Stomach (tissue), 9 donors: ENCODE measurements around the gene TIGAR. TPM values are rescaled to one million over a fixed set of nuclear protein-coding genes. Genes with fewer than 3 reads are reported as not detected.
A peak's percentile ranks its signal among the peaks of the same experiment; 100 is the strongest.

Experiments used
- DNase-seq, 2 donors: peaks; one replicate each; pipeline versions ENCODE4 v3.0.0 to v3.0.0-alpha.2; 2013 to 2019
- H3K27ac ChIP-seq, 5 donors: fragments of 200-600 bp in 4 of 5; sonication (generic) in 4 of 5; one replicate each; pipeline ENCODE4 v1.5.1; 2013 to 2019; ENCODE audit warnings: mild to moderate bottlenecking in 1 of 5, moderate library complexity in 1 of 5
- H3K27me3 ChIP-seq, 3 donors: fragments of 200-600 bp; sonication (generic); one replicate each; pipeline ENCODE4 v1.5.1; 2017 to 2019; ENCODE audit warnings: mixed run types in 1 of 3
- H3K36me3 ChIP-seq, 4 donors: fragments of 200-600 bp; sonication (generic); 1 replicate in 3 of 4; 2 replicates in 1 of 4; pipeline ENCODE4 v1.5.1; 2016 to 2019
- H3K4me1 ChIP-seq, 4 donors: fragments of 200-600 bp; sonication (generic); one replicate each; pipeline ENCODE4 v1.5.1; 2016 to 2019
- H3K4me3 ChIP-seq, 4 donors: fragments of 200-600 bp; sonication (generic) in 3 of 4; one replicate each; pipeline ENCODE4 v1.5.1; 2016 to 2019; ENCODE audit warnings: mild to moderate bottlenecking in 1 of 4
- H3K9me3 ChIP-seq, 4 donors: fragments of 200-600 bp; sonication (generic); one replicate each; pipeline ENCODE4 v1.5.1; 2016 to 2019
- EP300 ChIP-seq: sonication (generic); formaldehyde crosslinking; IDR thresholded peaks from one replicate; pipeline ENCODE4 v1.6.1; 2017; ENCODE audit warnings: antibody characterized with exemption
- POLR2A ChIP-seq, 4 donors: fragments of 450-650 bp; IDR thresholded peaks; one replicate each; pipeline ENCODE4 v1.6.1; 2016; ENCODE audit warnings: antibody characterized with exemption in 4 of 4, control low read depth in 2 of 4, mild to moderate bottlenecking in 1 of 4, moderate library complexity in 1 of 4
- POLR2AphosphoS5 ChIP-seq, 3 donors: sonication (generic); formaldehyde crosslinking; IDR thresholded peaks; one replicate each; pipeline ENCODE4 v1.6.1; 2016; ENCODE audit warnings: antibody characterized with exemption in 3 of 3
- WGBS, 5 donors: extraction: QIAGEN DNeasy Blood & Tissue Kit in 3 of 5; methylation state at CpG; one replicate each; pipeline versions ENCODE4 v1.1.5 to v1.1.7; 2013 to 2018; 5-methylcytosine and 5-hydroxymethylcytosine counted together
- intact Hi-C: fragments of 100-400 bp; cut with DNase I; formaldehyde crosslinking; loops from one replicate; pipeline ENCODE4 v1.15.1; 2023; ENCODE audit warnings: low total_unique reads
- polyA plus RNA-seq, 3 donors: library from polyadenylated mRNA; stranded (reverse); fragments of 200-250 nt; gene quantifications; one replicate each; pipeline ENCODE4 v1.2.3, GENCODE V29; 2013
- total RNA-seq, 5 donors: library from RNA; depleted of rRNA; stranded (reverse); fragments of >200 nt; gene quantifications; one replicate each; pipeline versions ENCODE4 v1.1.0 to v1.2.3, GENCODE V29; 2014 to 2016
- TF ChIP-seq, protein P1 (sequence below), 7 experiments: fragments of 450-650 bp in 4 of 7; fragments of 200-600 bp in 3 of 7; sonication (generic) in 3 of 7; IDR thresholded peaks; one replicate each; pipeline ENCODE4 v1.5.1; 2016 to 2019; ENCODE audit warnings: antibody characterized with exemption in 7 of 7, control low read depth in 2 of 7, mild to moderate bottlenecking in 1 of 7
- donor health status: healthy with polysubstance abuse.
- donor health status: Bipolar disorder and iron deficiency.
- donor health status: healthy.

Gene TIGAR
- total and polyA plus RNA-seq, 8 donors: 0.45 to 149 (median 5.5) TPM; not detected in 1

DNA sequence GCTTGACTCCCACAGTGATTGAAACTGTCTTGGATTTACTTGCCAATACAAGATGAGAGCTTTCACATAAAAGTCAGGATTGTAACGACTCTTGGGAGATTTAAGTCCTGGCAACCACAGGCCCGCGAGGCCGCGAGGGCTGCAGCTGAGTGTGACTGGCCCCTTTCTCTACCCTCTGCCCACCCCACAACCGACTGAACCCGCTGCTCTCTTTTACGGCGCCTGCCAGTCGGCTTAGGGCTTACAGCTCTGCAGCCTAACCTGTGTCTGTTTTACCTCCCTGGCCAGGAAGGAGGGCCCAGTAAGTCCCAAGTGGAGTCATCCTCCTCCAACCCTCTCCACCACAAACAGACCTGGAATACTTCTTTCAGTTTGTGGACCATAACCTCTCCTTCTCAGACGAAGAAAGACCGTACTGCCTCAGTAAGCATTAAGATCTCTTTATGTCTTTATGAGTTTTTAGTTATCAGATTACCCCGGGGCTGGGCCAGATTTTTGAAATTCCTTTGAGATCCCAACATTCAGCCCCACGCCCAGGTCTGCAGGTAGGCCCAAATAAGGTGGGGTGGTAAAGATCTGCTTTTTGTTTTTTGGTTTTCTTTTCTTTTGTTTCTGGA, 12.6 kb upstream of the TIGAR start:
- no peak for TF ChIP-seq POLR2A (IDR thresholded peaks at IDR 0.05)
- TF ChIP-seq, protein P1, sequence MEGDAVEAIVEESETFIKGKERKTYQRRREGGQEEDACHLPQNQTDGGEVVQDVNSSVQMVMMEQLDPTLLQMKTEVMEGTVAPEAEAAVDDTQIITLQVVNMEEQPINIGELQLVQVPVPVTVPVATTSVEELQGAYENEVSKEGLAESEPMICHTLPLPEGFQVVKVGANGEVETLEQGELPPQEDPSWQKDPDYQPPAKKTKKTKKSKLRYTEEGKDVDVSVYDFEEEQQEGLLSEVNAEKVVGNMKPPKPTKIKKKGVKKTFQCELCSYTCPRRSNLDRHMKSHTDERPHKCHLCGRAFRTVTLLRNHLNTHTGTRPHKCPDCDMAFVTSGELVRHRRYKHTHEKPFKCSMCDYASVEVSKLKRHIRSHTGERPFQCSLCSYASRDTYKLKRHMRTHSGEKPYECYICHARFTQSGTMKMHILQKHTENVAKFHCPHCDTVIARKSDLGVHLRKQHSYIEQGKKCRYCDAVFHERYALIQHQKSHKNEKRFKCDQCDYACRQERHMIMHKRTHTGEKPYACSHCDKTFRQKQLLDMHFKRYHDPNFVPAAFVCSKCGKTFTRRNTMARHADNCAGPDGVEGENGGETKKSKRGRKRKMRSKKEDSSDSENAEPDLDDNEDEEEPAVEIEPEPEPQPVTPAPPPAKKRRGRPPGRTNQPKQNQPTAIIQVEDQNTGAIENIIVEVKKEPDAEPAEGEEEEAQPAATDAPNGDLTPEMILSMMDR (IDR thresholded peaks at IDR 0.05): no peak
- no peak for TF ChIP-seq POLR2AphosphoS5 (IDR thresholded peaks at IDR 0.05)
- no peak for TF ChIP-seq EP300
- WGBS, 5 donors: 64 to 82% (median 73%) methylated on average over 10 to 14 of the region's 14 CpGs
- peak overlapping the region in 1 of 5 donors; percentile 52 for H3K27ac ChIP-seq
- no peaks in the 10 kb centered on the region for H3K27me3 ChIP-seq
- intact Hi-C loops: no loop called here
- H3K4me1 ChIP-seq: peaks cover 0 to 25% (median 12%) of the 10 kb centered on the region in 4 donors
- H3K36me3 ChIP-seq: peaks cover 0 to 16% (median 9%) of the 10 kb centered on the region in 4 donors
- H3K9me3 ChIP-seq: no peaks in the 10 kb centered on the region
- no peak for DNase-seq
- H3K4me3 ChIP-seq: no peak overlapping the region

DNA sequence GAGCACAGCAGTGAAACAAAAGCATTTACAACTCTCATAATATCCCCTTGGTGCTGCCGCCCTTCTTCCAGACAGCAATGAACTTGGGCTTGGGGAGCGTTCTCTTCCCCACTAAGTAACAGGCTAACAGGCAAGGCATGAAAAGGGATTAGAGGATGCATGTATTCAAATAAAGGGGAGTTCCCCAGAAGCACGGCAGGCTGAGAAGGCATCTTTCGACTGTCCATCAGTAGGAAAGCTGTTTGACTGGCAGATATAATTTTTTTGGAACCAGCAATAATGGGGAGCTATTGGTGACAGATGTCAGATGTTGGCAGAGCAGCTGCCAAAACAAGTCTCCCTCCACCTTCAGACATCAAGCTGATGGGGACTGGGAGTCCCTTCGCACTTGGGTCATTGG, 9.2 kb upstream of the TIGAR start:
- Histone ChIP-seq H3K36me3 (no peaks in the 10 kb centered on the region), H3K27ac (no peak overlapping the region), H3K4me1 (peaks cover 0 to 19% (median 7%) of the 10 kb centered on the region in 4 donors), H3K9me3 (no peaks in the 10 kb centered on the region), H3K27me3 (no peaks in the 10 kb centered on the region), H3K4me3 (no peak overlapping the region)
- intact Hi-C loops: loop anchor here (10.0 kb wide), 1 partner anchor 223 kb away; the partner anchor contains the start of gene RAD51AP1
- WGBS, 5 donors: 83 to 94% (median 90%) methylated on average over 5 of the region's 5 CpGs
- DNase-seq: no peak
- no peak for TF ChIP-seq POLR2A (IDR thresholded peaks at IDR 0.05)
- no peak for TF ChIP-seq POLR2AphosphoS5 (IDR thresholded peaks at IDR 0.05)
- no peak for TF ChIP-seq EP300
- TF ChIP-seq, protein P1 (IDR thresholded peaks at IDR 0.05): no peak

DNA sequence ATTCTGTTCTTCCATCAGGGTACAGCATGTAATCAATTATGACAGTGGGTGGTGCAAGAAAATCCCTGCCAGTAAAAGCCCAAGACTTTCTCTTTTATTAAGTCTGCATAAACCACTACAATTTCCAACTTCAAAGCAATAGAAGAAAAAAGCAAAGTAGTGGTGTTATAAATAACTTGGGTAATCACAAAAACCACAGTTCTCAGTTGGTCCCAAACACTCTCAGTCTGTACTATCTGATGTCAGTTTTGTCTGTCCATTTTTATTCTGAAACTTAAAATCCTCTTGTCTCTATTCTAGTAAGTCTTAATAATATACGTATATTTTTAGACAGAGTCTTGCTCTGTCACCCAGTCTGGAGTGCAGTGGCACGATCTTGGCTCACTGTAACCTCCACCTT, 8.8 kb upstream of the TIGAR start:
- intact Hi-C loops: loop anchor here (10.0 kb wide), 1 partner anchor 223 kb away; the partner anchor contains the start of gene RAD51AP1
- Histone ChIP-seq H3K9me3 (no peaks in the 10 kb centered on the region), H3K27ac (no peak overlapping the region), H3K36me3 (no peaks in the 10 kb centered on the region), H3K27me3 (no peaks in the 10 kb centered on the region), H3K4me1 (peaks cover 0 to 14% (median 6%) of the 10 kb centered on the region in 4 donors), H3K4me3 (no peak overlapping the region)
- DNase-seq: no peak
- WGBS, 5 donors: 91 to 100% (median 95%) methylated on average over 2 of the region's 2 CpGs
- TF ChIP-seq POLR2AphosphoS5 (IDR thresholded peaks at IDR 0.05) (no peak), EP300 (no peak), POLR2A (IDR thresholded peaks at IDR 0.05) (no peak)
- TF ChIP-seq, protein P1 (IDR thresholded peaks at IDR 0.05): no peak

DNA sequence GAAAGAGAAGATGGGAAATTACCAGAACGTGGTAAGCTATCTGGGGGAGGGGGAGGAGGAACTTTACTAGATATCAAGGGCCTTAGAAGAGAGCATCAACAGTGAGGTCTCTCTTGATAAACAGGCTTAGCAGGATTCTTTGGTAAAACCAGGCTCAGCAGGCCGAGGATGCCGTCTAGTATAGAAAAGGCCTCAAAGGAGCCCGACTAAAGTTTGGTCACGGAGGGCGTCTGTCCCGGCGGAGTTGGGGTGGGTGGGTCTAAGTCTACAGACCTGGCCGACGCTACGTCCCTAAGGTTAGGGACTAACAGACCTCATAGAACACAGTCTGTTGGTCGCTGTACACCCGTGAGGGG, 538 bp upstream of the TIGAR start:
- Histone ChIP-seq H3K36me3 (peaks cover 0 to 4% (median 0%) of the 10 kb centered on the region in 4 donors), H3K27ac (peak overlapping the region; percentile 86 to 92 (median 90)), H3K9me3 (no peaks in the 10 kb centered on the region), H3K4me3 (peak overlapping the region; percentile 64 to 91 (median 78)), H3K27me3 (no peaks in the 10 kb centered on the region), H3K4me1 (peaks cover 4 to 38% (median 22%) of the 10 kb centered on the region in 4 donors)
- DNase-seq: no peak
- intact Hi-C loops: no loop called here
- 0 to 1% (median 0%) methylated on average over 13 of the region's 13 CpGs for WGBS, 5 donors
- TF ChIP-seq EP300 (no peak), POLR2AphosphoS5 (IDR thresholded peaks at IDR 0.05) (no peak), POLR2A (IDR thresholded peaks at IDR 0.05) (no peak)
- TF ChIP-seq, protein P1 (IDR thresholded peaks at IDR 0.05): no peak
